Activated T-helper 2 cell treated with anti-CD3 and anti-CD28 coated beads, Interferon-gamma antibody, Interleukin-2, Interleukin-4, amounts not matched to agents 10 μg/mL and 5 μg/mL and 100 μg/mL, durations not matched to agents 14 hours and 24 hours and 36 hours (primary cell): ENCODE results near the gene CDC42EP4. TPM values are rescaled to one million over a fixed set of nuclear protein-coding genes. Genes with fewer than 3 reads are reported as not detected.

ENCODE experiments used
- DNase-seq: peaks from one replicate; pipeline ENCODE4 v3.0.0; 2021; ENCODE audit warnings: low spot score
- H3K27ac Mint-ChIP-seq: one replicate; pipeline ENCODE4 v1.8.0; 2021; ENCODE audit warnings: mixed read lengths
- H3K27me3 Mint-ChIP-seq: one replicate; pipeline ENCODE4 v1.8.0; 2021; ENCODE audit warnings: low read depth, mixed read lengths
- H3K36me3 Mint-ChIP-seq: one replicate; pipeline ENCODE4 v1.8.0; 2021; ENCODE audit warnings: low read depth, mixed read lengths
- H3K4me1 Mint-ChIP-seq: one replicate; pipeline ENCODE4 v1.8.0; 2021; ENCODE audit warnings: low read depth, mixed read lengths
- H3K4me3 Mint-ChIP-seq: one replicate; pipeline ENCODE4 v1.8.0; 2021; ENCODE audit warnings: low read depth, mild to moderate bottlenecking, moderate library complexity, mixed read lengths
- H3K9me3 Mint-ChIP-seq: one replicate; pipeline ENCODE4 v1.8.0; 2021; ENCODE audit warnings: mixed read lengths
- intact Hi-C: fragments of 100-400 bp; cut with micrococcal nuclease; formaldehyde crosslinking; loops from one replicate; pipeline ENCODE4 v1.15.1; 2023
- total RNA-seq: library from RNA; stranded (reverse); gene quantifications from 2 replicates; pipeline ENCODE4 v1.2.3, GENCODE V29; 2022

The CDC42EP4 gene
- 1.6 and 2.8 TPM in 2 replicates for total RNA-seq

DNA sequence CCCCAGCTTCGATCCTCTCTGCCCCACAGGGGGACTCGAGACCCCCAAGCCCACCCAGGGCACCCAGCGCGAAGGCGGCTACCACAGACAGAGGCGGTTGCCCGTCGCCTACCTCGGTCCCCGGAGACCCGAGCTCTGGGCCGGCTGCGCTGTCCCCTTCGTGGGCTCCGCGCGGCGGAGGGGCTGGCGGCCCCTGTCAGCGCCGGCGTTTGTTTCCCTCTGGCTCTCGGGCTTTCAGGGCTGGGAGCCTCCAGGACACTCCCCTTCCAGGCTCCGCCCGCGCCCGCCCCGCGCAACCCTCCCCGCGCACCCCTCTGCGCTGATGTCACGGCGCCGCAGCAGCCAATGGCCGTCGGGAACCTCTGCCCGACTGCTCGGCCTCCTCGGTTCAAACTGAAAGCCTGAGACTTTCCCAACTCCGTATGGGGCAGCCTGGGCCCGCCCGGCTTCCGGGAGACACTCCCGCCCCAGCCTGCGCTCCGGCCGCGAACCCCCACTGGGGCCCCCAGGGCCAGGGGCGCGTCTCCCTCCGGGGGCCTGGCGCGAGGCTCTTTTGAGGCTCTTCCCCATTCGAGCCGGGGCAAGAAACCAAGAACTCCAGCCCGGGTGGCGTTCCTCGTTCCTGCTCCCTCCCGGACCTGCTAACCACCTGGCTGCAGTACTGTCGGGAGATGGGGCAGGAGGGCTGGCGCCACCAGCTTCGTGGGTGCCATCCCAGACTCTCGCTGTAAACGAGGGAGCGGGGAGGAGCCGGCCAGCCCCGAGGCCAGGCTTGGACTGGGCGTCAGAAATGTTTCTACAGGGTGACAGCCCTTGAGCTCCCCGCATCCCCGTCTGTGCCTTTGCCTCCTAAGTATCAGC is at the start of gene CDC42EP4:
Gene CDC42EP4, minus strand, starts transcription at position 221 of the 861 bp plus-strand sequence. CDS start 25,501 bp downstream, outside the sequence.
- peaks cover 17% of the 10 kb centered on the region for H3K27me3 Mint-ChIP-seq
- intact Hi-C loops: loop anchor here (5.0 to 10.0 kb wide), 4 partner anchors 60 to 890 kb away; partner anchors contain the start of genes COG1 and RPL38
- H3K4me3 Mint-ChIP-seq: peak within 1 kb of the TSS; percentile 82
- H3K9me3 Mint-ChIP-seq: no peaks in the 10 kb centered on the region
- DNase-seq: peak; percentile 86
- no peak within 1 kb of the TSS for H3K27ac Mint-ChIP-seq
- peaks cover 6% of the 10 kb centered on the region for H3K4me1 Mint-ChIP-seq
- H3K36me3 Mint-ChIP-seq: no peaks in the 10 kb centered on the region

GRCh38 chr17:73360961-73361761 is 49.4 kb upstream of the CDC42EP4 start:
- Mint-ChIP-seq H3K9me3 (no peaks in the 10 kb centered on the region), H3K27ac (no peak overlapping the region), H3K36me3 (no peaks in the 10 kb centered on the region), H3K27me3 (no peaks in the 10 kb centered on the region), H3K4me1 (no peaks in the 10 kb centered on the region), H3K4me3 (no peak overlapping the region)
- intact Hi-C loops: no loop called here
- no peak for DNase-seq

GRCh38 chr17:73359987-73360410 is 48.2 kb upstream of the CDC42EP4 start:
- Mint-ChIP-seq H3K27me3 (no peaks in the 10 kb centered on the region), H3K9me3 (no peaks in the 10 kb centered on the region), H3K4me3 (no peak overlapping the region), H3K4me1 (no peaks in the 10 kb centered on the region), H3K27ac (no peak overlapping the region), H3K36me3 (no peaks in the 10 kb centered on the region)
- intact Hi-C loops: no loop called here
- DNase-seq: no peak

- no peaks in the 10 kb centered on the region for H3K4me1 Mint-ChIP-seq
- H3K9me3 Mint-ChIP-seq: no peaks in the 10 kb centered on the region
- no peaks in the 10 kb centered on the region for H3K36me3 Mint-ChIP-seq
- no peak for DNase-seq
- H3K27me3 Mint-ChIP-seq: no peaks in the 10 kb centered on the region
- no peak overlapping the region for H3K4me3 Mint-ChIP-seq
- H3K27ac Mint-ChIP-seq: no peak overlapping the region
- intact Hi-C loops: no loop called here
Measured at GRCh38 chr17:73359352-73359751, 47.6 kb upstream of the CDC42EP4 start.

DNA sequence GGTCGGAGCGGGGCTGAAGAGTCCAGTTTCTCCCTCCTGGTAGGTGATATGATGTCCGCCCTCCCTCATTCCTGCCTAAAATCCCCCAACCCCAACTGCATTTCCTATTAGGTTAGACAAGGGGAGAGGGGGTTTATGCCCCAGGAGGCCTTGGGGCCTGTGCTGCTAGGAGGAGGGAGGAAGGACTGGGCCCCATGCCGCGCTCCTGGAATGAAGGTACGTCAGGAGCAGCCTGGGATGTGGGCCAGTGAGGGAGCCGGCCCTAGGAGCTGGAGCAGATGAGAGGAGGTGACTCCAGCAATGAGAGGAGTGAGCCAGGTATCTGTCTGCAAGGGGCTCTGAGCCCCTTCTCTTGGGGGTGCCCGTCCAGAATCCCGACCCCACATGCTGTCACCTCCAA is 46.9 kb upstream of the CDC42EP4 start:
- Mint-ChIP-seq H3K9me3 (no peaks in the 10 kb centered on the region), H3K27ac (no peak overlapping the region), H3K27me3 (no peaks in the 10 kb centered on the region), H3K4me3 (no peak overlapping the region), H3K4me1 (no peaks in the 10 kb centered on the region), H3K36me3 (no peaks in the 10 kb centered on the region)
- no peak for DNase-seq
- intact Hi-C loops: no loop called here

DNA sequence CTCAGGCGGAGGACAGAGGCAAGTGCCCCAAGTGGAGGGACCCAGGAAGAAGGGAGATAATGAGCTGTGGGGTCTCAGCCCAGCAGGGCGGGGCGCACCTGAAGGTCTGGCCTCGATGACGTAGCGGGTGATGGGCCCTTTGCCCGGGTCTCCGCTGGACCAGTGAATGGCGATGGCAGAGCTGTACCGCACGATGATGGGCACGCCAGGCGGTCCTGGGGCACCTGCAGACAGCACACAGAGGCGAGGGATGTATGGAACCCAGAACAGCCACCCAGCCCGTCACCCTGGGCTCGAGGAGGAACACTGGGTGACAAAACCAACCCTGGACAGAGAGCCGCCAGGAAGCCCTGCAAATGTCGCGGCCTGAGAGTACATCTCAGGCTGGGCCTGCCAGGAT is 46.2 kb upstream of the CDC42EP4 start:
- Mint-ChIP-seq H3K9me3 (no peaks in the 10 kb centered on the region), H3K27me3 (no peaks in the 10 kb centered on the region), H3K4me3 (no peak overlapping the region), H3K36me3 (no peaks in the 10 kb centered on the region), H3K4me1 (no peaks in the 10 kb centered on the region), H3K27ac (no peak overlapping the region)
- intact Hi-C loops: no loop called here
- no peak for DNase-seq

DNA sequence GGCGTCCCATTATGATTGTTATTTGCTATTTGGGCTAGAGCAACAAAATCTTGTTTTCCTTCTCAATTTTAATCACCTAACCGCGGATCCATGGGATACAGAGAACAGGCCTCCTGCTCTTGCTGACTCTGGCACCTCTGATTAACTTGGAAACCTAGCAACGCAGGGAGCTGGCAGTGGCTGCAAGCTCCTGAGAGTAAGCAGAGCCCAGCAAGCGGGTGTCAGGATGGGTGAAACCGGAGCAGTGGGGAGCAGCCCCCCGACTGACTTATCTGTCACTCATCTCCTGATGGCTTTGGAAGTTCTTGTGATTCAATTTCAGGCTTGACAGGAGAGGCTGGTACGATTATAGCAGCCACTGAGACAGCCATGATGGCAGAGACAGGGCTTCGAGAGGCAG is 45.5 kb upstream of the CDC42EP4 start:
- no peaks in the 10 kb centered on the region for H3K9me3 Mint-ChIP-seq
- H3K27me3 Mint-ChIP-seq: no peaks in the 10 kb centered on the region
- H3K4me3 Mint-ChIP-seq: no peak overlapping the region
- H3K27ac Mint-ChIP-seq: no peak overlapping the region
- H3K4me1 Mint-ChIP-seq: no peaks in the 10 kb centered on the region
- no peaks in the 10 kb centered on the region for H3K36me3 Mint-ChIP-seq
- intact Hi-C loops: no loop called here
- no peak for DNase-seq

DNA sequence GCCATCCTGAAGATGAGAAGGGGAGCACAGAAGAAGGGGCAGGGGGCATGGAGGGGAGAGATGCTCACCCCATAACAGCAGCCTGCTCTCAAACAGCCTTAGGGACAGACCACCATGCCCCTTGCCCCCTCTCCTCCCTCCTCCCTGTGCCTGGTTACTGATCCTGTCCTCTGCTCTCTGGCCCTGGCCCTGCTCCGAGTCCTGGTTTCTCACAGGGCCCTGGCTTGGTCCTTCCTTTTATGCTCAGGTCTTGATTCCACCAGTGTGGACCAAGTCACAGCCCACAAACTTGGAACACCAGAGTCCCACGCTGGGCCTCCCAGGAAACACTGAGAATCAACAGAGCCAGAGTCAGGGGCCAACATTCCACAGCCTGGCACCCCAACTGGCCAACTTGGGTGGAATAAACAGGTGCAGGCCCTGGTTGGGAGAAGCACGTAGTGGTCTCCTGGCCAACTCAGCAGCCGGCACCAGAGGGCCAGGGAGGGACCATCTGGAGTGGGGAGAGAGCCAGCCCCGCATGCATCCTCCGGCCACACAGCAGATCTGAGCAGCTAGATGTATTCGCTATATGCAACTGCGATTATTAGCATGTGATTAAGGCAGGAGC is 44.9 kb upstream of the CDC42EP4 start:
- Mint-ChIP-seq H3K4me1 (no peaks in the 10 kb centered on the region), H3K27ac (no peak overlapping the region)
- intact Hi-C loops: no loop called here

DNA sequence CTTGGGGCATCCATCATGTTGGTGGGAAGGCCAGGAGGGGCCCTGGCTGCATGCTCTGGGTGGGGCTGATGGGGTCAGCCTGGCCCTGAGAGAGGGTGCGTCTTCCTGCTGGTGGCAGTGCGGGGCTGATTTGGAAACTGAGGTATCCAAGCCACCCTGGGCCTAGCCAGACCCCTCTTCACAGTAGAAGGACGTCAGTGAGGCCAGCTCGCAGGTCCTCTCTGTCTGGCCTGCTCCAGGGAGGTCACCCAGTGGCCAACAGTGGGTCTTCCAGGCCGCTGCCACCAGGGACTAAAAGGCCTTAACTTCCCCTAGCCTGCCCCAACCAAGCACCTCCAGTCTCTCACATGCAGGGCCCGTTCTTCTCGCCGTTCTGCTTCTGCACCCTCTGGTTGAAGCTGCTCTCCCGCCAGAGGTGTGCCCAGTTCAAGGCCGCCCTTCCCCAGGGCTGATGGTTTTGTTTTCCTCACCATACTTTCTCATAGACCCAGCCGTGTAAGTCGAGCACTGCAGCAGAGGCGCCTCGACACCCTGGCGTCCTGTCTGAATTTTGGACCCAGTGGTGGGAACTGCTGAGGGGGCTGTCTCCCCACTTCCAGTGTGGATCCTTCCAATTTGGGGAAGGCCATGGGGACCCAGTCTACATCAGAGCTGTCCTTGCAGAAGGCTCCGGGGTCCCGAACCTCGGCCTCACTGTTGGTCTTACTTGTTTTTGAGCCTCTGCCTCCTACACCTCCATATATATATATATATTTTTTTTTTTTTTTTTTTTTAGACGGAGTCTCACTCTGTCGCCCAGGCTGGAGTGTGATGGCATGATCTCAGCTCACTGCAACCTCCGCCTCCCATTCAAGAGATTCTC is 42.9 kb upstream of the CDC42EP4 start:
- no peak for DNase-seq
- Mint-ChIP-seq H3K27me3 (no peaks in the 10 kb centered on the region), H3K4me3 (no peak overlapping the region), H3K4me1 (no peaks in the 10 kb centered on the region), H3K27ac (no peak overlapping the region), H3K9me3 (no peaks in the 10 kb centered on the region), H3K36me3 (no peaks in the 10 kb centered on the region)
- intact Hi-C loops: no loop called here

More for the DNA sequence above, 44.9 kb upstream of the CDC42EP4 start:
- DNase-seq: no peak
- H3K4me3 Mint-ChIP-seq: no peak overlapping the region
- no peaks in the 10 kb centered on the region for H3K36me3 Mint-ChIP-seq
- H3K27me3 Mint-ChIP-seq: no peaks in the 10 kb centered on the region
- H3K9me3 Mint-ChIP-seq: no peaks in the 10 kb centered on the region

DNA sequence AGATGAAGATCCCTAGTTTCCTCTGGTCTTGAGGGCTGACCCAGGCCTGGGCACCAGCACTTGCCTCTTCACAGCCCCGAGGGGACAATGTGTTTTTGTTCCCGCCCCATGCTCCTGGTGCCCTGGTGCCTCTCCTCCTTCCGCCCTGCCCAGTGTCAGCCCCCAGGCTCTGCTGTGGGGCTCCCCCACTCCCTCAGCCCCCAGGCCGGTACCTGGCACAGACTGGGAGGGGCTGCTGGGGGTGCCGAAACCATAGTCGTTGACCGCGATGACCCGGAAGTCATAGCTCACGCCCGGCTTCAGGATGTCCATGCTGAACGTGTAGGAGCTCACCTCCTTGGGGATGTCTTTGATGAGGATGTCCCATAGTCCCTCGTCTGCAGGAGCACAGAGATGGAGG is 40.5 kb upstream of the CDC42EP4 start:
- H3K36me3 Mint-ChIP-seq: no peaks in the 10 kb centered on the region
- no peak overlapping the region for H3K4me3 Mint-ChIP-seq
- no peak for DNase-seq
- intact Hi-C loops: no loop called here
- no peaks in the 10 kb centered on the region for H3K4me1 Mint-ChIP-seq
- no peaks in the 10 kb centered on the region for H3K9me3 Mint-ChIP-seq
- H3K27me3 Mint-ChIP-seq: no peaks in the 10 kb centered on the region
- H3K27ac Mint-ChIP-seq: no peak overlapping the region

DNA sequence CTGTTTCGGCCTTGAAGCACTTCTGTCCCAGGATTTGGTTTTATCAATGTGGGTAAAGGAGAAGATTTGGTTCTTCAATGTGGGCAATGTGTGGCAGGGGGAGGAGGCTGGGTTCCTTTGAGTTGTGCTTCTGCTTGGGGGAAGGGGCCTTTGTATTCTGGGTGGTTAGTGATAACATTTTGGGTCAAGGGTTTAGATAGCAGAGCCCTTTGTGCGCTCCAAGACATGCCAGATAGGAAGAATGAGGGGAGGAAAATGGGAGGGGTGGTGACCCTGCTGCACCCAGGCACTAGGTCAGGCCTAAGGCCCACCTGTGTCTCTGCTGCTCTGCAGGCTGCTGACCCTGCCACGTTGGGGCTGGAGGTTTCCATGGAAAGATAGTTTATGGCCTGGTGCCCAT is 40.0 kb upstream of the CDC42EP4 start:
- H3K27ac Mint-ChIP-seq: no peak overlapping the region
- H3K9me3 Mint-ChIP-seq: no peaks in the 10 kb centered on the region
- no peaks in the 10 kb centered on the region for H3K27me3 Mint-ChIP-seq
- no peak for DNase-seq
- H3K4me1 Mint-ChIP-seq: no peaks in the 10 kb centered on the region
- intact Hi-C loops: no loop called here
- no peaks in the 10 kb centered on the region for H3K36me3 Mint-ChIP-seq
- H3K4me3 Mint-ChIP-seq: no peak overlapping the region

GRCh38 chr17:73350864-73351263 is 39.1 kb upstream of the CDC42EP4 start:
- intact Hi-C loops: no loop called here

More at GRCh38 chr17:73350864-73351263, 39.1 kb upstream of the CDC42EP4 start:
- H3K27ac Mint-ChIP-seq: no peak overlapping the region
- H3K4me3 Mint-ChIP-seq: no peak overlapping the region
- no peaks in the 10 kb centered on the region for H3K4me1 Mint-ChIP-seq
- no peaks in the 10 kb centered on the region for H3K36me3 Mint-ChIP-seq
- DNase-seq: no peak
- H3K27me3 Mint-ChIP-seq: no peaks in the 10 kb centered on the region
- H3K9me3 Mint-ChIP-seq: no peaks in the 10 kb centered on the region
